Activated CD4-positive, alpha-beta memory T cell treated with anti-CD3 and anti-CD28 coated beads for 36 hours (primary cell): ENCODE results near the gene SLC24A3. TPM values are rescaled to one million over a fixed set of nuclear protein-coding genes. Genes with fewer than 3 reads are reported as not detected.

Experiments
- CTCF ChIA-PET: fragments of 350-600 bp; sonication (Branson Sonifier 250); formaldehyde crosslinking; loops from one replicate; lab custom pipeline; 2021; ENCODE audit warnings: antibody characterized with exemption, inconsistent platforms; lab: Charles Lee
- POLR2A ChIA-PET: fragments of 350-600 bp; sonication (Branson Sonifier 250); formaldehyde crosslinking; loops from one replicate; lab custom pipeline; 2021; ENCODE audit warnings: antibody characterized with exemption; lab: Charles Lee
- DNase-seq: peaks from one replicate; pipeline ENCODE4 v3.0.0-alpha.2; 2020
- H3K27ac Mint-ChIP-seq: one replicate; pipeline ENCODE4 v1.8.0; 2021; ENCODE audit warnings: mixed read lengths
- H3K27me3 Mint-ChIP-seq: one replicate; pipeline ENCODE4 v1.8.0; 2021; ENCODE audit warnings: mixed read lengths
- H3K36me3 Mint-ChIP-seq: one replicate; pipeline ENCODE4 v1.8.0; 2021; ENCODE audit warnings: mixed read lengths
- H3K4me1 Mint-ChIP-seq: one replicate; pipeline ENCODE4 v1.8.0; 2021; ENCODE audit warnings: low read depth, mixed read lengths
- H3K4me3 Mint-ChIP-seq: one replicate; pipeline ENCODE4 v1.8.0; 2021; ENCODE audit warnings: mild to moderate bottlenecking, mixed read lengths
- H3K9me3 Mint-ChIP-seq: one replicate; pipeline ENCODE4 v1.8.0; 2021; ENCODE audit warnings: mixed read lengths
- intact Hi-C: fragments of 100-400 bp; cut with micrococcal nuclease; formaldehyde crosslinking; loops from one replicate; pipeline ENCODE4 v1.15.1; 2023
- total RNA-seq, 2 experiments: library from RNA; stranded (reverse); gene quantifications; one replicate each; pipeline ENCODE4 v1.2.3, GENCODE V29; 2021

The SLC24A3 gene
- total RNA-seq, 2 experiments from 2014 or later, result not detected

DNA sequence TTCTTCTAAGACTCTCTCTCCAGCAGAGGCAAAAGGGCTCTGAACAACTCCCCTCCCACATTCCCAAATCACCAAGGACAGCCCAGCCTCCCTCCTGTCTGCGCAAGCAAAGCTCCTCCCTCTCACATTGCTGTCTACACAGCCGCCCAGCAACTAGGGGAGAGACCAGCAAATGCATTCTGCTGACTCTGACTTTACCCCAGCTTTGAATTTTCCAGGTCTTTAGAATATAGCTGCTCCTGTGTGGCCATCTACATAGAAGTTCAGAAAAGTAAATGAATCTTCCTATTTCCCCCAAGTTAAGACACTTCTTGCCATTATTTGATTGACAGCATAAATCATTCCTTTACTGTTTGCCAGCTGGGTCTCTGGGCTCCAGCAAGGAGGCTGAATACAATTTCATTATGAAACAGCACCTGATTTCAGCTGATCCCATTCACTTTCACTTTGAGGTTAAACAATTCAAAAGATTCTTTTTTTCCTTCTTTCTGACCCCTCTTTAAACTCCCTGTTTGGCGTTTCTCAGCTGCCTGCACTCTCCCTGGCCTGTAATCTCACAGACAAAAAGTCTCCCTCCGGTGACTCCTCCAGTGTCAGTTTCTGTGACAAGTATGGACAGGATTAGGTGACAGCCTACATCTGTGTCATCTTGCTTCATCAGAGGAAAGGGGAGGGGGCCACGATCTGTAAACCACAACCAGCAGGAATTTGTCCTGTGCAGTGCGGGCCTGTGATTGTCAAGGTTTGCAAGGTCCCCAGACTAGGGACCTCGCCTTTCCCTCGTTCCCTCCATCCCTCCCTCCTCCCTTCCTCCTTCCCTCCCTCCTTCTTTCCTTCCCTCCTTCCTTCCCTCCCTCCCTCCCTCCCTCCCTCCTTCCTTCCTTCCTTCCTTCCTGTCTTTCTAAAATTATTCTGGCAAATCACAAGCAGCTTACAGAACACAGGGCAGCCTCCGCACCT lies 340.1 kb downstream of the SLC24A3 start:
- no peaks in the 10 kb centered on the region for H3K36me3 Mint-ChIP-seq
- no peaks in the 10 kb centered on the region for H3K4me1 Mint-ChIP-seq
- no peaks in the 10 kb centered on the region for H3K27me3 Mint-ChIP-seq
- DNase-seq, result no peak
- no peak overlapping the region for H3K27ac Mint-ChIP-seq
- no peaks in the 10 kb centered on the region for H3K9me3 Mint-ChIP-seq
- intact Hi-C loops, result no loop called here
- no peak overlapping the region for H3K4me3 Mint-ChIP-seq
- ChIA-PET CTCF (no interaction called here), POLR2A (no interaction called here)

- CTCF ChIA-PET, result no interaction called here
- intact Hi-C loops, result no loop called here
- DNase-seq, result no peak
- Mint-ChIP-seq H3K27me3 (no peaks in the 10 kb centered on the region), H3K27ac (no peak overlapping the region), H3K4me1 (no peaks in the 10 kb centered on the region), H3K36me3 (no peaks in the 10 kb centered on the region), H3K9me3 (no peaks in the 10 kb centered on the region), H3K4me3 (no peak overlapping the region)
- POLR2A ChIA-PET, result no interaction called here
These were observed 342.2 kb downstream of the SLC24A3 start for GRCh38 chr20:19554666-19555065.

DNA sequence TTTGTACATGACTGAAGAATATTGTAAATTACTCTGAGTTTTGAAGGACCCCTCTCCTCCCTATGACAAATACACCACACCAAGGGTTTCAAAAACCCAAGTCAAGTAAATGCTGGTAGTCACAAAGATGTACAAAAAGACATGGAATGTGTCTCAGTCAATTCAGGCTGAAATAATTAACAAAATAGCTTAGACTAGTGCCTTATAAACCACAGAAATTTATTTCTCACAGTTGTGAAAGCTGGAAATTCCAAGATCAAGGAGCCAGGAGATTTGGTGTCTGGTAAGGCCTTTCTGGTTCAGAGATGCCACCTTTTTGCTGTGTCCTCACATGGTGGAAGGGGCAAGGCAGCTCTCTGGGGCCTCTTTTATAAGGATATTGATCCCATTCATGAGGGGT lies 343.3 kb downstream of the SLC24A3 start:
- intact Hi-C loops, result no loop called here
- no peaks in the 10 kb centered on the region for H3K9me3 Mint-ChIP-seq
- H3K27me3 Mint-ChIP-seq, result no peaks in the 10 kb centered on the region
- no peak overlapping the region for H3K4me3 Mint-ChIP-seq
- H3K36me3 Mint-ChIP-seq, result no peaks in the 10 kb centered on the region
- H3K27ac Mint-ChIP-seq, result no peak overlapping the region
- CTCF ChIA-PET, result no interaction called here
- POLR2A ChIA-PET, result no interaction called here
- DNase-seq, result no peak
- H3K4me1 Mint-ChIP-seq, result no peaks in the 10 kb centered on the region

GRCh38 chr20:19557291-19557690 lies 344.8 kb downstream of the SLC24A3 start:
- Mint-ChIP-seq H3K27ac (no peak overlapping the region), H3K27me3 (no peaks in the 10 kb centered on the region), H3K36me3 (no peaks in the 10 kb centered on the region), H3K4me1 (no peaks in the 10 kb centered on the region), H3K4me3 (no peak overlapping the region), H3K9me3 (no peaks in the 10 kb centered on the region)
- POLR2A ChIA-PET, result no interaction called here
- CTCF ChIA-PET, result no interaction called here
- no peak for DNase-seq
- intact Hi-C loops, result no loop called here

- no peak for DNase-seq
- intact Hi-C loops, result no loop called here
- CTCF ChIA-PET, result no interaction called here
- no peaks in the 10 kb centered on the region for H3K27me3 Mint-ChIP-seq
- POLR2A ChIA-PET, result no interaction called here
- no peak overlapping the region for H3K27ac Mint-ChIP-seq
- H3K9me3 Mint-ChIP-seq, result no peaks in the 10 kb centered on the region
- H3K4me1 Mint-ChIP-seq, result no peaks in the 10 kb centered on the region
- no peaks in the 10 kb centered on the region for H3K36me3 Mint-ChIP-seq
- no peak overlapping the region for H3K4me3 Mint-ChIP-seq
These were observed 348.5 kb downstream of the SLC24A3 start for GRCh38 chr20:19560881-19561480.

- DNase-seq, result no peak
- no peaks in the 10 kb centered on the region for H3K36me3 Mint-ChIP-seq
- ChIA-PET POLR2A (no interaction called here), CTCF (no interaction called here)
- peaks cover 3% of the 10 kb centered on the region for H3K27me3 Mint-ChIP-seq
- no peak overlapping the region for H3K4me3 Mint-ChIP-seq
- H3K9me3 Mint-ChIP-seq, result no peaks in the 10 kb centered on the region
- intact Hi-C loops, result no loop called here
- no peaks in the 10 kb centered on the region for H3K4me1 Mint-ChIP-seq
- no peak overlapping the region for H3K27ac Mint-ChIP-seq
These were observed 350.0 kb downstream of the SLC24A3 start for GRCh38 chr20:19562426-19562825.

GRCh38 chr20:19564261-19564660 lies 351.8 kb downstream of the SLC24A3 start:
- Mint-ChIP-seq H3K27ac (no peak overlapping the region), H3K4me1 (no peaks in the 10 kb centered on the region), H3K36me3 (no peaks in the 10 kb centered on the region), H3K27me3 (peaks cover 3% of the 10 kb centered on the region), H3K9me3 (no peaks in the 10 kb centered on the region), H3K4me3 (no peak overlapping the region)
- POLR2A ChIA-PET, result no interaction called here
- intact Hi-C loops, result no loop called here
- DNase-seq, result no peak
- CTCF ChIA-PET, result no interaction called here

DNA sequence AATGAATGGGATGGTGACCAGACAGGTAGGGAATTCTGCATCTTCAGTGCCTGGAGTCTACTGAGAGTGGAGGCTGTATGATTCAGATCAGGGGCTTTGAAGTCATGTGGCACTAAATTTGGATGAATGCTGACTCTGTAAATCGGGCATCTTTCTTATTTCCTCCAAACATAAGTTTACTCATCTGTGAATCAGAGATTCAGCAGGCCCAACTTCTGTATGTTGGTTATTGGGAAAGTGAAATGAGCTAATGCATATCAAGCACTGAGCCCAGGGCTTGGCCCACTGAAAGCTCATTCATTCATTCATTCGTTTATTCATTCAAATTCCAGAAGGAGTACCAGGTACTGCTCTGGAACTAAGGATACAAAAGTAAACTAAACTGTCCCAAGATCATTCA lies 353.3 kb downstream of the SLC24A3 start:
- POLR2A ChIA-PET, result no interaction called here
- H3K36me3 Mint-ChIP-seq, result no peaks in the 10 kb centered on the region
- intact Hi-C loops, result no loop called here
- CTCF ChIA-PET, result no interaction called here
- no peaks in the 10 kb centered on the region for H3K4me1 Mint-ChIP-seq
- peaks cover 3% of the 10 kb centered on the region for H3K27me3 Mint-ChIP-seq
- H3K9me3 Mint-ChIP-seq, result peaks cover 13% of the 10 kb centered on the region
- no peak for DNase-seq
- H3K4me3 Mint-ChIP-seq, result no peak overlapping the region
- no peak overlapping the region for H3K27ac Mint-ChIP-seq

- POLR2A ChIA-PET, result no interaction called here
- H3K4me1 Mint-ChIP-seq, result no peaks in the 10 kb centered on the region
These were observed 353.9 kb downstream of the SLC24A3 start for GRCh38 chr20:19566226-19566945.

DNA sequence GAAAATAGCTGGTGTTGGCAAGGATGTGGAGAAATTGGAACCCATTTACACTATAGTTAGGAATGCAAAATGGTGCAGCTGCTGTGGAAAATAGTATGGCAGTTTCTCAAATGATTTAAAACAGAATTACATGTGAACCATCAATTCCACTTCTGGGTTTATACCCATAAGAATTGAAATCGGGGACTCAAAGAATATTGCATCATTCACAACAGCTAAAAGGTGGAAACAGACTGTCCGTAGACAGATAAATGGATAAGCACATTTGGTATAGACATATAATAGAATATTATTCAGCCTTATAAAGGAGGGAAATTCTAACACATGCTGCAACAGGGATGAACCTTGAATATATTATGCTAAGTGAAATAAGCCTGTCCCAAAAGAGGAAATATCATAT lies 355.7 kb downstream of the SLC24A3 start:
- intact Hi-C loops, result no loop called here
- H3K36me3 Mint-ChIP-seq, result no peaks in the 10 kb centered on the region
- no peaks in the 10 kb centered on the region for H3K4me1 Mint-ChIP-seq
- peaks cover 5% of the 10 kb centered on the region for H3K27me3 Mint-ChIP-seq
- H3K27ac Mint-ChIP-seq, result no peak overlapping the region
- no peak overlapping the region for H3K4me3 Mint-ChIP-seq
- no peak for DNase-seq
- H3K9me3 Mint-ChIP-seq, result peaks cover 13% of the 10 kb centered on the region
- ChIA-PET POLR2A (no interaction called here), CTCF (no interaction called here)

More at GRCh38 chr20:19566226-19566945, 353.9 kb downstream of the SLC24A3 start:
- H3K36me3 Mint-ChIP-seq, result no peaks in the 10 kb centered on the region
- intact Hi-C loops, result no loop called here
- peaks cover 13% of the 10 kb centered on the region for H3K9me3 Mint-ChIP-seq
- CTCF ChIA-PET, result no interaction called here
- no peak overlapping the region for H3K4me3 Mint-ChIP-seq
- no peak for DNase-seq
- H3K27me3 Mint-ChIP-seq, result peaks cover 3% of the 10 kb centered on the region
- H3K27ac Mint-ChIP-seq, result no peak overlapping the region

DNA sequence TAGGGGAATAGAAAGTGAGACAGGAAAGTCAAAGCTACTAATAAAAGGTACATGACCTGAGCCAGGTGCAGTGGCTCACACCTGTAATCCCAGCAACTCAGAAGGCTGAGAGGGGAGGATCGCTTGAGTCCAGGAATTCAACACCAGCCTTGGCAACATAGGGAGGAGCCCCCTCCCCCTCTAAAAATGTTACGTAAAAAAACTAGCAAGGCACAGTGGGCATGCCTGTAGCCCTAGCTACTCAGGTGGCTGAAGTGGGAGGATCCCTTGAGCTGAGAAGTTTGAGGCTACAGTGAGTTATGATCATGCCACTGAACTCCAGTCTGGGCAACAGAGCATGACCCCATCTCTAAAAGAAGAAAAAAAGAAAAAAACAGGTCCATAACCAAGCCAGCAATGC lies 359.6 kb downstream of the SLC24A3 start:
- DNase-seq, result no peak
- POLR2A ChIA-PET, result interaction anchor here (0.6 kb wide), 1 partner anchor 271 kb away, joined by 3 read pairs; no protein-coding TSS in a partner anchor
- Mint-ChIP-seq H3K27me3 (peaks cover 2% of the 10 kb centered on the region), H3K4me1 (no peaks in the 10 kb centered on the region), H3K27ac (no peak overlapping the region), H3K9me3 (peaks cover 13% of the 10 kb centered on the region), H3K4me3 (no peak overlapping the region), H3K36me3 (no peaks in the 10 kb centered on the region)
- CTCF ChIA-PET, result no interaction called here
- intact Hi-C loops, result no loop called here

DNA sequence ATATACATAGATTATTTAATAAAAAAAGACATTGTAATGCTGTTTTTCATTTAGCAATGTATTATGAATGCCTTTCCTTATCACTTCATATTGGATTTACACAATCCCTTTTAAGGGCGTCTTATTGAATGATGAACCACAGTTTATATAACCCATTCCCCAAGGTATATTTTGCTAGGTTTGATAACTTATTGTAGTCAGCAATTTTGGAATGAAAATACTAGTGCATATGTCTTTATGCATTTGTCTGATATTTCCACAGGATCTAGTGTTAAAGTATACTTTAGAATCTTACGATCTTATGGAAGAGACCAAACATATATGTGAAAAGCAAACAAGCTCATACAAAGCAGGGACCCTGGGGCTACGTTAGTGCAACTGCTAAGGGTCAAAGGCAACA lies 365.2 kb downstream of the SLC24A3 start:
- H3K4me3 Mint-ChIP-seq, result no peak overlapping the region
- no peaks in the 10 kb centered on the region for H3K4me1 Mint-ChIP-seq
- no peaks in the 10 kb centered on the region for H3K9me3 Mint-ChIP-seq
- ChIA-PET CTCF (no interaction called here), POLR2A (no interaction called here)
- intact Hi-C loops, result no loop called here
- no peaks in the 10 kb centered on the region for H3K36me3 Mint-ChIP-seq
- no peak for DNase-seq
- no peak overlapping the region for H3K27ac Mint-ChIP-seq
- H3K27me3 Mint-ChIP-seq, result no peaks in the 10 kb centered on the region
